ENCODE results near the gene ITPK1.

ITPK1 gene

GRCh38 chr14:92960706-92961566, 154.8 kb downstream of the ITPK1 start:
- TF ChIP-seq CTCF (IDR thresholded peaks at IDR 0.05; ENCODE audit: low read depth, low read length) = no peak
- peak; percentile 51 for DNase-seq (ENCODE audit: low read depth, low spot score)
- in situ Hi-C loops (cut with HindIII; ENCODE audit: low sequenced_read_pairs) = no loop called here
- no peak overlapping the region for H3K4me3 ChIP-seq (ENCODE audit: low read depth, low read length)

GRCh38 chr14:92959761-92960680, 155.7 kb downstream of the ITPK1 start:
- in situ Hi-C loops (cut with HindIII; ENCODE audit: low sequenced_read_pairs) = no loop called here
- DNase-seq (ENCODE audit: low read depth, low spot score) = no peak
- TF ChIP-seq CTCF (IDR thresholded peaks at IDR 0.05; ENCODE audit: low read depth, low read length) = no peak
- H3K4me3 ChIP-seq (ENCODE audit: low read depth, low read length) = no peak overlapping the region

- H3K4me3 ChIP-seq (ENCODE audit: low read depth, low read length) = no peak overlapping the region
- no peak for DNase-seq (ENCODE audit: low read depth, low spot score)
- in situ Hi-C loops (cut with HindIII; ENCODE audit: low sequenced_read_pairs) = no loop called here
- TF ChIP-seq CTCF (IDR thresholded peaks at IDR 0.05; ENCODE audit: low read depth, low read length) = no peak
Observed at GRCh38 chr14:92959189-92959531, 156.6 kb downstream of the ITPK1 start.

GRCh38 chr14:92958373-92959188, 157.1 kb downstream of the ITPK1 start:
- DNase-seq (ENCODE audit: low read depth, low spot score) = no peak
- no peak for TF ChIP-seq CTCF (IDR thresholded peaks at IDR 0.05; ENCODE audit: low read depth, low read length)
- H3K4me3 ChIP-seq (ENCODE audit: low read depth, low read length) = no peak overlapping the region
- in situ Hi-C loops (cut with HindIII; ENCODE audit: low sequenced_read_pairs) = no loop called here

- TF ChIP-seq CTCF (IDR thresholded peaks at IDR 0.05; ENCODE audit: low read depth, low read length) = no peak
- in situ Hi-C loops (cut with HindIII; ENCODE audit: low sequenced_read_pairs) = no loop called here
Observed at GRCh38 chr14:92956961-92957360, 158.8 kb downstream of the ITPK1 start.

GRCh38 chr14:92955381-92955780, 160.3 kb downstream of the ITPK1 start:
- in situ Hi-C loops (cut with HindIII; ENCODE audit: low sequenced_read_pairs) = no loop called here
- H3K4me3 ChIP-seq (ENCODE audit: low read depth, low read length) = no peak overlapping the region
- no peak for DNase-seq (ENCODE audit: low read depth, low spot score)
- no peak for TF ChIP-seq CTCF (IDR thresholded peaks at IDR 0.05; ENCODE audit: low read depth, low read length)

More at GRCh38 chr14:92956961-92957360, 158.8 kb downstream of the ITPK1 start:
- H3K4me3 ChIP-seq (ENCODE audit: low read depth, low read length) = no peak overlapping the region
- no peak for DNase-seq (ENCODE audit: low read depth, low spot score)
